H1 (cell line): ENCODE results near the gene BLMH. TPM values are rescaled to one million over a fixed set of nuclear protein-coding genes. Genes with fewer than 3 reads are reported as not detected.

Experiments
- CTCF ChIA-PET: fragments of 300-600 bp; sonication (Branson Sonifier 250); formaldehyde crosslinking; loops from one replicate; lab custom pipeline; 2021; ENCODE audit not compliant: partially characterized antibody; lab: Charles Lee
- POLR2A ChIA-PET: fragments of 300-600 bp; sonication (Branson Sonifier 250); formaldehyde crosslinking; loops from one replicate; lab custom pipeline; 2021; ENCODE audit warnings: inconsistent platforms; ENCODE audit not compliant: partially characterized antibody; lab: Charles Lee
- DNase-seq, 2 experiments: peaks; one replicate each; pipeline versions ENCODE4 v3.0.0 to v3.0.0-alpha.2; 2010 to 2022; ENCODE audit warnings: low spot score in 2 of 2, low read depth in 1 of 2, mixed read lengths in 1 of 2
- FAIRE-seq: peaks from 2 replicates; lab custom pipeline; 2011; peaks lifted over from hg19 to GRCh38; lab: Jason Lieb, UNC
- H2AFZ ChIP-seq: 2 replicates; pipeline ENCODE4 v1.8.1; 2012; ENCODE audit warnings: low read length, inconsistent platforms
- H2AK5ac ChIP-seq: 2 replicates; pipeline ENCODE4 v1.6.1; 2013; ENCODE audit warnings: low read depth, low read length
- H2BK120ac ChIP-seq: replicated peaks from 2 replicates; pipeline ENCODE3; 2013; ENCODE audit warnings: low read depth, low read length, inconsistent platforms
- H2BK12ac ChIP-seq: 2 replicates; pipeline ENCODE4 v1.6.1; 2013; ENCODE audit warnings: low read depth, low read length
- H2BK15ac ChIP-seq: 2 replicates; pipeline ENCODE4 v1.6.1; 2013; ENCODE audit warnings: low read length
- H2BK20ac ChIP-seq: 2 replicates; pipeline ENCODE4 v1.6.1; 2013; ENCODE audit warnings: low read length
- H2BK5ac ChIP-seq: 2 replicates; pipeline ENCODE4 v1.6.1; 2013; ENCODE audit warnings: low read depth, low read length
- H3K14ac ChIP-seq: 2 replicates; pipeline ENCODE4 v1.6.1; 2013; ENCODE audit warnings: inconsistent platforms; ENCODE audit not compliant: insufficient read length
- H3K18ac ChIP-seq: 2 replicates; pipeline ENCODE4 v1.6.1; 2013; ENCODE audit warnings: low read length; ENCODE audit errors: extremely low read depth
- H3K23ac ChIP-seq: 2 replicates; pipeline ENCODE4 v1.6.1; 2013; ENCODE audit warnings: inconsistent platforms; ENCODE audit not compliant: insufficient read length
- H3K23me2 ChIP-seq: 2 replicates; pipeline ENCODE4 v1.6.1; 2013; ENCODE audit warnings: low read depth, low read length
- H3K27ac ChIP-seq: 2 replicates; pipeline ENCODE4 v1.6.1; 2011; ENCODE audit warnings: low read depth, low read length, inconsistent platforms
- H3K27me3 ChIP-seq, 4 experiments: replicated peaks in 1 of 4; 1 replicate in 1 of 4; 2 replicates in 3 of 4; pipeline versions ENCODE4 v1.6.1 to v1.8.1; 2011 to 2013; ENCODE audit warnings: low read length in 3 of 4, mild to moderate bottlenecking in 3 of 4, inconsistent platforms in 2 of 4, mixed read lengths in 2 of 4, moderate library complexity in 1 of 4; ENCODE audit not compliant: control insufficient read depth in 3 of 4, insufficient read depth in 3 of 4; ENCODE audit errors: extremely low read depth in 1 of 4
- H3K36me3 ChIP-seq, 4 experiments: 2 replicates each; pipeline versions ENCODE4 v1.6.1 to v1.8.1; 2011 to 2013; ENCODE audit warnings: mild to moderate bottlenecking in 4 of 4, low read length in 3 of 4, moderate library complexity in 2 of 4, control low read depth in 1 of 4, inconsistent platforms in 1 of 4; ENCODE audit not compliant: insufficient read depth in 4 of 4, control insufficient read depth in 2 of 4
- H3K4ac ChIP-seq: replicated peaks from 2 replicates; pipeline ENCODE3; 2013; ENCODE audit warnings: low read length, low read depth, mixed read lengths, inconsistent platforms; ENCODE audit not compliant: insufficient read length
- H3K4me1 ChIP-seq, 4 experiments: replicated peaks in 1 of 4; 1 replicate in 1 of 4; 2 replicates in 3 of 4; pipeline versions ENCODE4 v1.6.1 to v1.8.1; 2011 to 2013; ENCODE audit warnings: low read length in 3 of 4, inconsistent platforms in 2 of 4, mixed read lengths in 1 of 4; ENCODE audit not compliant: insufficient read depth in 4 of 4, control insufficient read depth in 3 of 4
- H3K4me2 ChIP-seq, 2 experiments: 2 replicates each; pipeline versions ENCODE4 v1.6.1 to v1.8.1; 2011 to 2013; ENCODE audit warnings: low read depth in 2 of 2, low read length in 2 of 2, control low read depth in 1 of 2, inconsistent platforms in 1 of 2, mild to moderate bottlenecking in 1 of 2; ENCODE audit not compliant: insufficient read depth in 1 of 2
- H3K4me3 ChIP-seq, 4 experiments: fragments of 200-600, 300-600 bp in 1 of 4; sonication (generic), shearing (Covaris generic), sonication (Bioruptor Twin) in 1 of 4; 2 replicates each; pipeline versions ENCODE4 v1.5.1 to v1.8.1; 2011 to 2016; ENCODE audit warnings: low read length in 4 of 4, low read depth in 3 of 4, control low read depth in 2 of 4, inconsistent platforms in 2 of 4, mild to moderate bottlenecking in 2 of 4, mixed read lengths in 1 of 4, moderate library complexity in 1 of 4; ENCODE audit not compliant: insufficient read depth in 2 of 4; ENCODE audit errors: extremely low read depth in 1 of 4
- H3K56ac ChIP-seq: replicated peaks from 2 replicates; pipeline ENCODE3; 2013; ENCODE audit warnings: low read depth, mild to moderate bottlenecking, mixed read lengths, low read length, inconsistent platforms; ENCODE audit not compliant: insufficient read length
- H3K79me1 ChIP-seq: 2 replicates; pipeline ENCODE4 v1.6.1; 2013; ENCODE audit warnings: low read depth, low read length, control low read depth
- H3K79me2 ChIP-seq, 2 experiments: 2 replicates each; pipeline versions ENCODE4 v1.6.1 to v1.8.1; 2012 to 2013; ENCODE audit warnings: low read length in 2 of 2, mild to moderate bottlenecking in 2 of 2, inconsistent platforms in 1 of 2; ENCODE audit not compliant: insufficient read depth in 2 of 2, control insufficient read depth in 1 of 2
- H3K9ac ChIP-seq, 4 experiments: replicated peaks in 1 of 4; 1 replicate in 1 of 4; 2 replicates in 3 of 4; pipeline versions ENCODE4 v1.6.1 to v1.8.1; 2011 to 2013; ENCODE audit warnings: low read depth in 3 of 4, low read length in 3 of 4, control low read depth in 2 of 4, mild to moderate bottlenecking in 2 of 4, moderate library complexity in 2 of 4, inconsistent platforms in 1 of 4; ENCODE audit errors: extremely low read depth in 1 of 4
- H3K9me3 ChIP-seq, 2 experiments: 2 replicates each; pipeline versions ENCODE4 v1.6.1 to v1.8.1; 2012 to 2013; ENCODE audit warnings: mild to moderate bottlenecking in 2 of 2, moderate library complexity in 2 of 2, control low read depth in 1 of 2, inconsistent platforms in 1 of 2, low read depth in 1 of 2, low read length in 1 of 2, mixed read lengths in 1 of 2; ENCODE audit not compliant: insufficient read depth in 2 of 2
- H4K20me1 ChIP-seq, 2 experiments: replicated peaks in 1 of 2; 2 replicates each; pipeline versions ENCODE3 to v1.8.1; 2011 to 2013; ENCODE audit warnings: inconsistent platforms in 2 of 2, low read length in 2 of 2, mild to moderate bottlenecking in 1 of 2; ENCODE audit not compliant: insufficient read depth in 2 of 2, control insufficient read depth in 1 of 2
- H4K5ac ChIP-seq: 2 replicates; pipeline ENCODE4 v1.6.1; 2013; ENCODE audit warnings: low read length, low read depth, mixed read lengths, inconsistent platforms; ENCODE audit not compliant: insufficient read length
- H4K8ac ChIP-seq: 2 replicates; pipeline ENCODE4 v1.8.0; 2013; ENCODE audit warnings: mild to moderate bottlenecking, moderate library complexity, low read length, inconsistent platforms; ENCODE audit not compliant: insufficient read depth; ENCODE audit errors: extremely low read depth
- H4K91ac ChIP-seq: replicated peaks from 2 replicates; pipeline ENCODE3; 2013; ENCODE audit warnings: low read length, mixed read lengths, inconsistent platforms; ENCODE audit not compliant: insufficient read length
- KDM1A ChIP-seq: fragments of 200-600, 300-600 bp; sonication (generic); IDR thresholded peaks from 2 replicates; pipeline ENCODE4 v1.7.1; 2016; ENCODE audit warnings: mild to moderate bottlenecking, low read length, borderline replicate concordance
- WGBS, 2 experiments: shearing (Covaris generic) in 1 of 2; methylation state at CpG; one replicate each; pipeline versions ENCODE4 v1.1.6 to v1.1.7; 2013 to 2015; ENCODE audit warnings: low lambda C conversion rate in 2 of 2, mixed read lengths in 2 of 2, inconsistent platforms in 1 of 2, low coverage in 1 of 2, missing lambda C conversion rate in 1 of 2; ENCODE audit not compliant: insufficient replicate concordance in 2 of 2, insufficient coverage in 1 of 2, insufficient read length in 1 of 2; ENCODE audit errors: extremely low coverage in 1 of 2, missing lambda C conversion rate in 1 of 2; 5-methylcytosine and 5-hydroxymethylcytosine counted together
- polyA plus RNA-seq, 7 experiments: library from polyadenylated mRNA; depleted of rRNA in 3 of 7; stranded (reverse) in 5 of 7; unstranded in 2 of 7; fragments of >200 nt in 5 of 7; fragments of 200-250 nt in 2 of 7; gene quantifications; 1 replicate in 5 of 7; 2 replicates in 1 of 7; 4 replicates in 1 of 7; pipeline versions ENCODE4 v1.2.1 to v1.2.3, GENCODE V29; 2011 to 2013; ENCODE audit warnings: missing spikeins in 2 of 7, mixed read lengths in 2 of 7
- total RNA-seq: library from RNA; stranded (reverse); fragmentation: NEBNext Ultra II Directional; extraction: Animal tissue kit (Norgen Biotek cat#: 25700); gene quantifications from 2 replicates; pipeline ENCODE4 v1.2.1, GENCODE V29; 2021
- TF ChIP-seq, protein P1 (sequence below): IDR thresholded peaks from 2 replicates; pipeline ENCODE4 v1.6.1; 2012; ENCODE audit warnings: inconsistent platforms

BLMH gene
- total and polyA plus RNA-seq, 2 of the 8 experiments (the other 6 are each of a cell fraction or from before 2014, with no cell fraction given) = 18.2 to 74.3 TPM

DNA sequence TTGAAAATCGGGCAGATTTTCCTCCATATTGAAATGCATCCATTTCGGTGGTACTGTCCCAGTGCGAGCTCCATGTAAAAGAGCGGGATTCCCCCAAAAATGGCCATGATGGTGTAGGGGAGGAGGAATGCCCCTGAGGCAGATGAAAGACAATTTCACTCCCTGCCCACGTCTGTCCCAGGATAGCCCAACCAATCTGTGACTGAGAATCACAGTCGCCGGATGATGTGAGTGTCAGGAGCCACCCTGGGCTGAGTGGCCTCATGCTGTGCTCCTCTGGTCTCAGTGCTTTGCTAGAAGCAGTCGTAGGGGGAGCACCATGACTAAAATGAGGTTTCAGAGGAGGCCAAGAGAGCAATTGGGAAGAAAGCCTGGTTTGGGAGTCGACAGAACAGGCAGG, 72.9 kb downstream of the BLMH start:
- no peak overlapping the region for H2BK20ac ChIP-seq
- H2BK12ac ChIP-seq = no peak overlapping the region
- no peaks in the 10 kb centered on the region; a peak in 2 of 7 replicates for H3K4me1 ChIP-seq
- no peak overlapping the region for H2AFZ ChIP-seq
- H3K9ac ChIP-seq = no peak overlapping the region
- H3K56ac ChIP-seq = no peak overlapping the region
- TF ChIP-seq KDM1A = no peak
- TF ChIP-seq, protein P1, sequence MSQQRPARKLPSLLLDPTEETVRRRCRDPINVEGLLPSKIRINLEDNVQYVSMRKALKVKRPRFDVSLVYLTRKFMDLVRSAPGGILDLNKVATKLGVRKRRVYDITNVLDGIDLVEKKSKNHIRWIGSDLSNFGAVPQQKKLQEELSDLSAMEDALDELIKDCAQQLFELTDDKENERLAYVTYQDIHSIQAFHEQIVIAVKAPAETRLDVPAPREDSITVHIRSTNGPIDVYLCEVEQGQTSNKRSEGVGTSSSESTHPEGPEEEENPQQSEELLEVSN = peak; percentile 53
- no peaks in the 10 kb centered on the region; the same call in 1 of the 2 replicates for H3K79me1 ChIP-seq
- H3K79me2 ChIP-seq = no peaks in the 10 kb centered on the region
- H3K23ac ChIP-seq = no peak overlapping the region
- H2BK5ac ChIP-seq = no peak overlapping the region
- no peaks in the 10 kb centered on the region for H4K20me1 ChIP-seq
- no peaks in the 10 kb centered on the region for H3K9me3 ChIP-seq
- no peak overlapping the region for H3K4me2 ChIP-seq
- no peak overlapping the region for H2BK120ac ChIP-seq
- DNase-seq = no peak
- no peaks in the 10 kb centered on the region for H3K27me3 ChIP-seq
- no peak overlapping the region for H3K18ac ChIP-seq
- H4K5ac ChIP-seq = no peak overlapping the region
- ChIA-PET CTCF (interaction anchor here (0.6 to 2.8 kb wide), 2 partner anchors 15 to 18 kb away, joined by 4 to 11 read pairs; partner anchors contain the start of gene SLC6A4), POLR2A (interaction anchor here (1.0 to 1.1 kb wide), 2 partner anchors 17 to 44 kb away, joined by 3 read pairs; no protein-coding TSS in a partner anchor)
- H2AK5ac ChIP-seq = no peak overlapping the region
- no peak overlapping the region for H3K27ac ChIP-seq
- no peak overlapping the region for H3K4ac ChIP-seq
- 91% methylated on average over 9 of the region's 9 CpGs; no CpG with 5 or more reads in 1 of the 2 experiments for WGBS, 2 experiments
- 0 out of 2 replicates have a peak overlapping the region, but pooled peaks have one; percentile 58 for H4K8ac ChIP-seq
- no peak overlapping the region for H3K4me3 ChIP-seq
- no peaks in the 10 kb centered on the region for H3K23me2 ChIP-seq
- H4K91ac ChIP-seq = no peak overlapping the region
- no peak overlapping the region for H2BK15ac ChIP-seq
- FAIRE-seq = no peak
- H3K14ac ChIP-seq = no peak overlapping the region
- no peaks in the 10 kb centered on the region for H3K36me3 ChIP-seq
